Measurements from ENCODE around the gene DAB1.

DNA sequence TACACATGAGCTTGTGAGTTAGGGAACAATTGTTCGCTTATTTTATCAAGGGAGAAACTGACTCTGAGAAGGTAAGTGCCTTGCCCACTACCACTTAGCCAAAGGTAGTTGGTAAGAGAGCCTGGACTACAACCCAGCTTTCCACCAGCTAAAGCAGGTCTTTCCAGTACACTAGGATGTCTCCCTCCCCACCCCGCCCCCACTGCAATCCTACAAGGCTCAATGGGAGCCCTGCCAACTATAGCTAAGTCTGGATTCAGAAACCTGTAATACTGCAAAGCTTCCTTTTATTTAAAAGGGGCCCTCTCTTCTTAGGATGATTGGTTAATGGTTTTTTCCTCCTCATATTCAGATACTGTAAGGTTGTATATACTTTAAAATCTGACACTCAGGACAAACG, 356.0 kb downstream of the DAB1 start:
- no peak for TF ChIP-seq EP300 (IDR thresholded peaks at IDR 0.05; ENCODE audit: low read depth)
- TF ChIP-seq, protein P1, sequence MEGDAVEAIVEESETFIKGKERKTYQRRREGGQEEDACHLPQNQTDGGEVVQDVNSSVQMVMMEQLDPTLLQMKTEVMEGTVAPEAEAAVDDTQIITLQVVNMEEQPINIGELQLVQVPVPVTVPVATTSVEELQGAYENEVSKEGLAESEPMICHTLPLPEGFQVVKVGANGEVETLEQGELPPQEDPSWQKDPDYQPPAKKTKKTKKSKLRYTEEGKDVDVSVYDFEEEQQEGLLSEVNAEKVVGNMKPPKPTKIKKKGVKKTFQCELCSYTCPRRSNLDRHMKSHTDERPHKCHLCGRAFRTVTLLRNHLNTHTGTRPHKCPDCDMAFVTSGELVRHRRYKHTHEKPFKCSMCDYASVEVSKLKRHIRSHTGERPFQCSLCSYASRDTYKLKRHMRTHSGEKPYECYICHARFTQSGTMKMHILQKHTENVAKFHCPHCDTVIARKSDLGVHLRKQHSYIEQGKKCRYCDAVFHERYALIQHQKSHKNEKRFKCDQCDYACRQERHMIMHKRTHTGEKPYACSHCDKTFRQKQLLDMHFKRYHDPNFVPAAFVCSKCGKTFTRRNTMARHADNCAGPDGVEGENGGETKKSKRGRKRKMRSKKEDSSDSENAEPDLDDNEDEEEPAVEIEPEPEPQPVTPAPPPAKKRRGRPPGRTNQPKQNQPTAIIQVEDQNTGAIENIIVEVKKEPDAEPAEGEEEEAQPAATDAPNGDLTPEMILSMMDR (IDR thresholded peaks at IDR 0.05): no peak

All from transverse colon (tissue), 3 donors.